Measurements from ENCODE around the gene RASAL2.

RASAL2 gene

DNA sequence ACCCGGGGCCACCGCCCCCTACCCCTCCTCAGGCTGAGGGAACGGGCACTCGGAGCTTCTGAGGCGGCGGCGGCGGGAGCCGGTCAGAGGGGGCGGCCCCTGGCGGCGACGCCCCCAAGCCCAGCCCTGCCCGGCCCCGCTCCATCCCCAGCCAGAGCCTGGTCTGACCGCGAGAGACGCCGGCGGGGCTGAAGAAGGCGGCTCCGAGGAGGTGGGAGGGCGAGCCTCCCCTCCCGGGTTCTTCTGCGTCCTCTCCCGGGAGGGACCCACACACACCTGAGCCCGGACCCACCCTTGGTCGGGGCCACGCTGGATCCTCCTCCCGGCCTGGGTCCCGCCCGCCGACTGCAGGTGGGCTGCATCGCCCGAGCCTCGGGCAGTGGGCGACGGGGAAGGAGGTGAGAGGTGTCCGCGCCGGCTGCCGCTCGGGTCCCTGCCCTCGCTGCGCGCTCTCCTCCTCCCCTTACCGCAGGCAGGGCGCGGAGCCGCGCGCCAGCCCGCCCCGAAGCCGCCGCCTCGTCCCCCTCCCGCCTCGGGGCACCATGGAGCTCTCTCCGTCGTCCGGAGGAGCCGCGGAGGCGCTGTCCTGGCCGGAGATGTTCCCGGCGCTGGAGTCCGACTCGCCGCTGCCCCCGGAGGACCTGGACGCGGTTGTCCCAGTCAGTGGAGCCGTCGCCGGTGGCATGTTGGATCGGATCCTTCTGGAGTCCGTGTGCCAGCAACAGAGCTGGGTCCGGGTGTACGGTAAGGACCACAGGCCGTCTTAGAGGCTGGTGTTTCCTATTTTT lies at the start of gene RASAL2:
Gene RASAL2, plus strand, starts transcription at position 154 of the 788 bp plus-strand sequence. Its CDS starts 389 bp downstream, at position 543.
- peak; percentile 72 to 78 for DNase-seq
- no peak for TF ChIP-seq GATA1 (IDR thresholded peaks at IDR 0.05; ENCODE audit: low read depth, low read length)
- TF ChIP-seq POLR2A (IDR thresholded peaks at IDR 0.05; ENCODE audit: low read length): no peak

DNA sequence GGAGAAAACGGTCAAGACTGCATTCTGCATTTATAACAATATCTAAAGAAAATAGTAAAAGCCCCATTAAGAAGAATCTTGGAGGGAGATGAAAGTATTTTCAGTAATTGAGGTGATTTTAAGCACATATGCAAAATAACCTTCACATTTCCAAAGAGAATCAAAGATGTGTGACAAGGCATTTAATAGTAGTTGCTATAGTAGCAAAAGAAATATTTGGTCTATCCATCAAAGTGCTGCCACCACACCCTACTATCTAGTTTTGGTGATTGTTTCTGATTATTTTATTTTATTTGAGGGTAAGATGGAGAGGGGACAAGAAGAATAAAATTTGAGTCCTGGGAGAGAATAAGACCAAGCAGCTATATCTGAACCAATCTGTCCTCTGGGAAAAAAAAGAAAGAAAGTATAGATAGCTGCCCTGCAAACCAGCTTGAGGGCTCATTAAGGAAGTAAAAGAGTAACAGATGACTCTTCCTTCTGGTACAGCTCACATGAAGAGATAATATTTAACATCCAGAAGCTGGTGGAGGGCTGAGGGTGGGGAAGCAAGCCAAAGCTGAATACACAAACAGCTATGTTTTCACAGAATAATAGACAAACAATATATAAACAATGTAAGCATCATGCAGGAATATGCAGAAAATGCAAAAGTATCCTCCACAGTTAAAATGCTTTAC lies 47.2 kb upstream of the RASAL2 start:
- DNase-seq: no peak
- no peak for TF ChIP-seq GATA1 (IDR thresholded peaks at IDR 0.05; ENCODE audit: low read depth, low read length)
- no peak for TF ChIP-seq POLR2A (IDR thresholded peaks at IDR 0.05; ENCODE audit: low read length)

DNA sequence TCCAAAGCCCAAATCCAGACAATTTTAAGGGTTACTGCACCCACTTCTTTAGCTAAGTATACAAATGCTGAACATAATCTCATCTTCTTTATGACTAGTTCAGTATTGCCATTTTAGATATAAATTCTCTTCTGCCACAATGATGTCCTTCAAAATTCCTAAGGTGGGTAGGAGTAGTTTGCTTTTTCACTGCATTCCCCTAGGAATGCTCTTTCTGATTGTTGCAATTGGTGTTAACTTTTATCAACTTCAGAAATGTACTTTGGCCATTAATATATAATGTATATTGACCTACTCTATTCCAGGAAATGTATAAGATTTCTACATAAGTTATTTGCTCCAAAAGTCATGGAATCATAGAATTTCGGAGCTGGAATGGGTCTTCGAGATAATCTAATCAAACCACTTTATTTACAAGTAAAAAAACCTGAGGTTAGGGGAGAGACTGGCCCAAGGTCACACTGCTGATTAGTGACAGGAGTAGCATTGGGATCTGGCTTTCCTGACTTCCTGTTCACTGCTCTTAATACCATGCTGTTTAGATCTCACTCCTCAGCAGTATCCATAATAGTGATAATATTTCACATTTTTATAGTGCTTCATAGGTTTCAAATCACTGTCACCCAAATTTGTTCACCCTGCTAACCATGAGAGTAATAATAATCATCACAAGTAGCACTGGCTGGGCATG lies 46.4 kb upstream of the RASAL2 start:
- no peak for DNase-seq
- no peak for TF ChIP-seq GATA1 (IDR thresholded peaks at IDR 0.05; ENCODE audit: low read depth, low read length)

DNA sequence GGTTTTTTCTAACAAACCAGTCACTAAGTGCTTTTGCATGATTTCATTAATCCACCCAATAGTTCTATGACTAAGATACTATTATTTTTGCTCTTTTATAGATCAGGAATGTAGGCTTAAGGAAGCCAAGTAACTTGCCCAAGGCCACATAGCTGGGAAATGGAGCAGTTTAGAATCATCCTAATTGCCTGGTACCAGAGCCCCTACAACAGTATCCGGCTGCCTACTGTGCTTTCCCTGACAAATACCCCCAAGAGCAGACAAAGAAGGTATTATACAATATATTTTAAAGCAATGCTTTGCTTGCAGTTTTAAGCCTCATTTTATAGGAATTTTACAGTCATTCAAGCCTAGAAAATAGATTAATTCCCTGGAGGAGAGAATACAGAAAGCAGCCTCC lies 45.5 kb upstream of the RASAL2 start:
- no peak for DNase-seq
- TF ChIP-seq POLR2A (IDR thresholded peaks at IDR 0.05; ENCODE audit: low read length): no peak
- TF ChIP-seq GATA1 (IDR thresholded peaks at IDR 0.05; ENCODE audit: low read depth, low read length): no peak

DNA sequence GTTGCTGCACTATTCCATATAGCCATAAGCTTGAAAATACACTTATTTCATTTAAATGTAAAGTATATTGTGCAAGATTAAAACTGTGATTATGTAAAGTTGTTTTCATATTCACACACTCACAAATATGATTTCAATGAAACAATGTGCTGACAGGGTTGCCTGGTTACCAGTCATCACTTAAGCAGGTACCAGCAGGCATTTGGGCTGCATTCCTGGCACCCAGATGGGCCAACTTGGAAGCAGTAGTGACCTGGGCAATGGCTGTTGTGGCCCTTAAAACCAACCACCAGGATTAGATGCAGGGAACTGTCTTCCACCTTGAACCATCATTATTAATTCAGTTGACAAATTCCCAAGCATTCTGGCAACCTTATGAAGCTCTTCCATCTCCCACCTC lies 45.0 kb upstream of the RASAL2 start:
- DNase-seq: no peak
- TF ChIP-seq POLR2A (IDR thresholded peaks at IDR 0.05; ENCODE audit: low read length) (no peak), GATA1 (IDR thresholded peaks at IDR 0.05; ENCODE audit: low read depth, low read length) (no peak)

DNA sequence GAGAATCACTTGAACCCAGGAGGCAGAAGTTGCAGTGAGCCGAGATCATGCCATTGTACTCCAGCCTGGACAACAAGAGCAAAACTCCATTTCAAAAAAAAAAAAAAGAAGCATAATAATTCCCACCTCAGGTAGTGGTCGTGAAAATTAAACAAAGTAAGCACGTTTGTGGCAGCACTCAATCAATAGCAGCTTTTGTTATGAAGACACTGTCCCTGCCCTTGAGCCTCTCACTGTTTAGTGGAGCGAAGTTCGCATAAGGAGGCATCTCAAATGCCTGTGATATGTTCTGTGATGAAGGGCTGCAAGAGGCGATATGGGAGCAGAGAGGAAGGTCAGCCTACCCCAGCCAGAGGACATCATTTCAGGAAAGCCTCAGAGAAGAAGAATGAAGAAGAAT lies 43.8 kb upstream of the RASAL2 start:
- no peak for DNase-seq
- TF ChIP-seq POLR2A (IDR thresholded peaks at IDR 0.05; ENCODE audit: low read length): no peak
- TF ChIP-seq GATA1 (IDR thresholded peaks at IDR 0.05; ENCODE audit: low read depth, low read length): no peak

DNA sequence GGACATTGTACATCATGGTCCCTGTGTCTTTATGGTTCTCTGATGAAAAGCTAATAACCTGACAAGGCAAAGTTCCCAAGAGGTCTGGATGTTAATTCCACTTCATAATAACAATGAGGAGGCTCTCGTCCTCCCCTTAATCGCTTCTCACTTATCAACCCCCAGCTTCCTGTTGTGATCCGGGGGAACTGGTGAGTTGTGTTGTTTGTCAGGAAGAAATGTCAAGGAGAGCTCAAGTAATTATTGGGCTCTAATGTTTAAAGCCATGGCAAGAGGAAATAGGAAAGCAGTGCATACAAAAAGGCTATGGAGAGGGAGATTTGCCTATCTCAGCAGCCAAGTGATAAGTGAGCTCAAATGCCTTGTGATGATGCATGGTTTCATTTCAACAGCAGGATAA lies 42.8 kb upstream of the RASAL2 start:
- no peak for TF ChIP-seq POLR2A (IDR thresholded peaks at IDR 0.05; ENCODE audit: low read length)
- no peak for TF ChIP-seq GATA1 (IDR thresholded peaks at IDR 0.05; ENCODE audit: low read depth, low read length)
- DNase-seq: no peak

DNA sequence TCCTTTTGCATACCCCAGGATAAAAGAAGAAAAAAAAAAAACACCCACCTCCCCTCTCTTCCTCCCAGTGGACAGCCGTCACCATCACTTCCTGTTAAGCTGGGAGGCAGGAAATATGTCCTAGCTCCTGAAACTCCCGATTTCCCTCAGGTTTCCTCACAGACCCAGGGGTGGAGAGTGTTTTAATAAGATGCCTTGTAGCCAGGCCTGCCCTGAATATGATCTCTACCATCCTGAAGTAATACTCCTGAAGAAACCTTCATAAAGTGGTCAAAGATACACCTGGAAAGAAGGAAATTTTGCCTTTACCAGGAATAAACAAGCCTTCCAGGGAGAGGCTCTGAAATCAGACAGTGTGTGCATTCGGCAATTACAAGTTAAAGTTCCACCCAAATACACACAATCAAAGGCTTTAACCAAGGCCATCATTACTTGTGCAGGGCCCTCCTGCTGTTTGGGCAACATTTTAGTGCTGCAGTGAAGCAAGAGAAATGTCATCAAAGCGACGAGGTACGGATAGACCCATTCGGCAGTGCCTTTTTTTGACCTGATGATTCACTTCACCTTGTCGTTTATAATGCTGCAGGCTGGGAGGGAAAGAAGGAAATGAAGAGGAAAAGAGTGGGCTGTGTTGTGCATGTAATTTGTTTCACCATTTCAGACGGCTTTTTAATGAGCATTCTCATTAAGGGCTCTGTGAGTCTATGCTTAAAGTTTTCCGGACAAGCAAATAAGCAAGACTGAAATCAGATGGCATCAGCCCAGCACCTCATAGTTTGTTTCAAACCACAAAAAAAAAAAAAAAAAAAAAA lies 41.0 kb upstream of the RASAL2 start:
- TF ChIP-seq GATA1 (IDR thresholded peaks at IDR 0.05; ENCODE audit: low read depth, low read length): no peak
- no peak for TF ChIP-seq POLR2A (IDR thresholded peaks at IDR 0.05; ENCODE audit: low read length)
- DNase-seq: no peak

DNA sequence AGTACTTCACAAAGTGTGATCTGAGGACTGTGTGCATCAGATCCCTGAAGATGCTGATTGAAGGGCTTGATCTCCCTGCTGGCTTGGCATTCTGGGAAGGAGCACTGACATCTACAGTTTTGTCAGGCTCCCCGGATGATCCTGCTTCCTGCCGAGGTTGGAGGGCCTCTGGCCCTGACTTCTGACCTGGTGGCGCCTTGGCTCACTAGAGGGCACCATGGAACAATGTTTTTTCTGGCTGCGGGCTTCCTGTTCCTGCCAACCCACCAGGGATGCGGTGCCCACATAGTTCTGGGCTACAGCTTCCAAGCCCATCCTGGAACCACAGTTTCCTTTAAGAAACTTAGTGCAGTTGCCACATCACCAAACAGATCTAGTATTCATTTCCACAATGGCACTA lies 38.8 kb upstream of the RASAL2 start:
- TF ChIP-seq GATA1 (IDR thresholded peaks at IDR 0.05; ENCODE audit: low read depth, low read length): no peak
- TF ChIP-seq POLR2A (IDR thresholded peaks at IDR 0.05; ENCODE audit: low read length): no peak
- DNase-seq: peak in 1 of 2 experiments; percentile 7

DNA sequence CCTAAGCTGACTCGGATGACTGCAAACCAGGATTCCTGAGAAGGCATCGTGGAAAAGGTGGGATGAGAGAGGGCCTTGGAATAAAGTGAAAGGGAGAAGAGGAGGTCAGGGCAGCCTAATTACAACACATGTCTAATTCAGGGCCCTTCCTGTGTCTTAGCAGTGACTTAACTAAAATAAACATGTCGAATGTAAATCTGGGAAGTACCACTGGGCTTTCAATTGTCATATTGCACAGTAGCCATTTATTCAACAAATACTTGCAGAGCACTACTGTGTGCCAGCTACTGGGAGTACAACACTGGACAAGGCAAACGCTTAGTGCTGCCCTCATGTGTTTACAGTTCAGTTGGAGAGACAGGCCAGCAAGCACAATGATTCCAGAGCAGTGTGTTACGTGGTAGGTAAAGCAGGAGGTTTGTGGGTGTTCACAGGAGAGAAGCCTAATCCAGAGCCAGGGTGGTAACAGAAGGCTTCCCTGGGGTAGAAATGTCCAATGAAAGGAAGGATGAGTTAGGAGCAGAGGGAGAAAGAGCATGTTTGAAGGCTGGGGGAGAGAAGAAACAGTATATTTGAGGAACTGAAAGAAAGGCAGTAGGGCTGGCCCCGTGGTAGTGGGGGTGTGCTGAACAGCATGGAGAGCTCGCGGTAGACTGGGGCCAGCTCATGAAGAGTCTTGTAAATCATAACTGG lies 38.0 kb upstream of the RASAL2 start:
- TF ChIP-seq POLR2A (IDR thresholded peaks at IDR 0.05; ENCODE audit: low read length) (no peak), GATA1 (IDR thresholded peaks at IDR 0.05; ENCODE audit: low read depth, low read length) (no peak)
- no peak for DNase-seq

DNA sequence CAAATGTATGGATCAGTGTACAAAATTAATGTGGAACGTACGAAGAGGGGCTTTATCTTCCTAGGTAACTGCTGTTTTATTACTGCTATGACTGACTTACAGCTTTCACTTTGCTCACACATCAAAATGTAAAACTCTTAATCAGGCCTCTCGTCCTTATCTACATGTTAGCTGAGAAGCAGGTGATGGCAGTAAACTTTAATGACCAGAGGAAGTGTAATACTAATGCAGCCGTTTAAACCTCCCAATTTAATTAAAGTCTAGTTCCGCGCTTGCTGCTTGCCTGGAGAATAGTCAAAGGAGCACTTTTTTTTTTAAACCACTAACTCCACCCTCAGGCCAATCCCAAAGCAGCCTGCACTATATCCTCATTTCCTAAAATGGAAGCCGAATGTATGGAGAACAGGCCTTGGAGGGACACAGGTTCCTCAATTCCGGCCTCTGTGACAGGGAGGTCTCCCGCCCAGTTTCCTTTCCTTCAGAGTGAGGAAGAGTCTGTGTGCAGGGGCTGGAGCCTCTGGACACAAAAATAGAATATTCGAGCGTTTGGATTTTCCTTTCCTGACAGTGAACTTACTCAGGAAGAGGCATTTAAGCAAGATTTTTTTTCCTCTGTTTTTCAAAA lies 36.7 kb upstream of the RASAL2 start:
- TF ChIP-seq GATA1 (IDR thresholded peaks at IDR 0.05; ENCODE audit: low read depth, low read length): no peak
- TF ChIP-seq POLR2A (IDR thresholded peaks at IDR 0.05; ENCODE audit: low read length): no peak

DNA sequence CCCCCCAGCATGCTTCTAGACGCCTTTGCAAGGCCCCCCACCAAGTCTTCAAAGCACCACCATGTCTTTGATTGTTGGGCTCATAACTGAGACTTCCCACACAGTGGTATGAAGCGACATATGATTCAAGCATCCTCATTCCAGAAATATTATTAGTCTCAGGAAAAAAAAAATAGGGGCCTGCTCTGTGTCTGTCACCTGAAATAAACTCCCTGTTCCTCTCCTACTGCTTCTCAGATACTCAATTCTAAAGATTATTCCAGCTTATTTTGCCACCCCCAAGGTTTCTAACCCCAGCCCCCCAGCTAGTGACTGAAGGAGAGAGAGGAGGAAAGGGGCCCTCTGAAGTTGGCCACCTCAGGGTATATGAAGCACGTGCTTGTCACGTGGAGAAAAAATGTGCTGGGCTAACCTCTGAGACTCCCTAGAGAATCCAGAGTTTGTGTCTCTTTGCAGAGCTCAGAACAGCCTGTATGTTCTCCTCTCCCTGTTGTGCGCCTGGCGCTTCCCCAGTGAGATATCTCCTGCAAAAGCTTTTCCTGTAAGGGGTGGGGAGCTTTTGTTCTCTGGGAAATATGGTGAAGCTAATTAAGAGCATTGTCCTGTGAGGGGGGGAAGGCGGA lies 35.9 kb upstream of the RASAL2 start:
- TF ChIP-seq POLR2A (IDR thresholded peaks at IDR 0.05; ENCODE audit: low read length) (no peak), GATA1 (IDR thresholded peaks at IDR 0.05; ENCODE audit: low read depth, low read length) (no peak)
- no peak for DNase-seq

More for the DNA sequence above, 36.7 kb upstream of the RASAL2 start:
- DNase-seq: no peak

All from erythroblast (primary cell).